ENCODE results near the gene TM4SF5.
A peak's percentile ranks its signal among the peaks of the same experiment; 100 is the strongest.
"Not testable (repeated sequence)": the region's sequence is repeated elsewhere in the genome, so short reads cannot be mapped to it uniquely, and the experiment has no call there.

TM4SF5 gene

GRCh38 chr17:4795168-4795567 is 23.5 kb downstream of the TM4SF5 start:
- no peak for DNase-seq

DNA sequence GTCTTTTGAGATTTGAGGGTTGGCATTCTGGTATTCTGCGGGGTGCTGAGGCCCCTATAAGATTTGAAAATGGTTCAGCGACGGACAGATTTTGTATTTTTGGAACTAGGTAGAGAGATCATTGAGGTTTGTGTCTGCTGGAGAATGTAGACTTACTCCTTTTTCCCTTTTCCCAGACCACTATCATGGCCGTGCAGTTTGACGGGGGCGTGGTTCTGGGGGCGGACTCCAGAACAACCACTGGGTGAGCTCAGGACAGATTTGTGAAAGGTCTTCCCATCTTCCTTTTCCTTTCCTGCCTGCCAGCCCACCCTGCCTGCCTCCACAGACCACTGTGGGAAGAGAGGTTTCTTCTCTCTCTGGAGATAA is 24.9 kb downstream of the TM4SF5 start:
- DNase-seq = no peak

DNA sequence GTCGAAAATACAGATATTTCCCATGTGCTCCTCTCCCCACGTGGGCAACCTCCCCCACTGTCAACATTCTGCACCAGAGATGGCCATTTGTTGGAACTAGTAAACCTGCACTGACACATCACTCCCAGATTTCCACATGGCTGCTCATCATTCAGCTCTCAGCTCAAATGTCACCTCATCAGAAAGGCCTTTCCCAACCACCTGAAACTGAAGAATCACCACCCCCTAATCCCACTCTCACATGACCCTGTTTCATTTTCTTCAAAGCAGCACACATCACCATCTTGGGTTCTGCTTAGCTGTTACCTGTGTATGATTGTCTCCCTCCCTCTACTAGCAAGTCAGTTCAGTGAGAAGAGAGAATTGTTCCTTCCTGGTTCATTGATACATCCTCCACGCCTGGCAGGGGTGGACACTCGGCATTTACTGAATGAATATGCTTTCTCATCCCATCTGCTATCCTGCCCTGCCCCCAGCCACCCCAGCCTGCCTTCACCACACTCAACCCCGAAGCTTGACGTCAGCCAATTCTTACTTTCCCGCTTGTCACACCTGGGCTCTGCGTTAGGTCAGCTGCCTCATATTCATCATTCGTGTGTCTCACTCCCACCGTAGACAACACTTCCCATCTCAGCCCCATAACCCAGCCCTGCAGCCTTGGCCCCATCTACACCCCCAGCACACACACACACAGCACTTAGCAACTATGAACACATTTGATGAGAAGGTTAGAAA is 28.9 kb downstream of the TM4SF5 start:
- DNase-seq = no peak

- no peak for DNase-seq
These were observed 30.5 kb downstream of the TM4SF5 start, which contains the start of gene C17orf114 for GRCh38 chr17:4802228-4802627. Gene C17orf114 (minus strand): TSS chr17:4802328.

- no peak for DNase-seq
These were observed 34.7 kb downstream of the TM4SF5 start for GRCh38 chr17:4806456-4806776.

DNA sequence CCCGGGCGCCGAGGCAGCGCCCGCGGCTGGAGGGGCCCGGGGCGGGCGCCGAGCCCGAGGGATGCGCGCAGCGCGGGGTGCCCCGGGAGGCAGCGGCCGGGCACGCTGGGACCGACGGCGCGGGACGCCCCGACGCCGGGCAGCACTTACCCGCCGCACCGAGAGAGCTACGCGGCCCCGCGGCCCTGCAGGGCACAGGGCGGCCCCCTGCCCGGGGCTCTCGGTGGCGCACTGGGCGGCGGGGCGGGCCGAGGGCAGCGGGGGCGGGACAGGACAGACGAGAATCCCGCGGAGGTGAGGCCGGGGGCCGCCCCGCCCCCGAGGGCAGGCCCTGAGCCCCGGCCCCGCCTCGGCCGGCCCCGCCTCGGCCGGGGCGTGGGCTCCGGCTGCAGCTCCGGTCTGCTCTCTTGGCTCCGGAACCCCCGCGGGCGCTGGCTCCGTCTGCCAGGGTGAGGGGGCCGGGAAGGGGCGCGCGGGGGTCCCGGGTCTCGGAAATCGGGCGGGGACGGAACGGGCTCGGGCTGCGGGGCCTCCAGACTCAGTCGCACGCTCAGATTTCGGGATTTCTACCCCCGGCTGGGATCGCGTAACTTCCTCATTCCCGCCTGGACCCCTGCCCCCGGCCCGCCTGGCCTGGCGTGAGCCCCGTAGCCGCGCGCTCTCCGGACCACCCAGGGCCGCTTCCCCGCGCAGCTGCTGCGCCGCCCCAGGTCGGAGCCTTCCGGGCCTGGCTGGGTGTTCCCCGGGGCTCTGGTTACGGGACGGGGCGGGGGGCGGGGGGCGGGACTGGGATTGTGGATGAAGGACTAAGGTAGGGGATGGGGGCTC is 35.3 kb downstream of the TM4SF5 start, which contains the start of gene PLD2:
Gene PLD2, plus strand, starts transcription at position 376 of the 828 bp plus-strand sequence. CDS start 621 bp downstream, outside the sequence.
- peak; percentile 78 for DNase-seq

GRCh38 chr17:4807605-4808377 is 36.1 kb downstream of the TM4SF5 start:
- no peak for DNase-seq

- DNase-seq = no peak
These were observed 36.7 kb downstream of the TM4SF5 start for GRCh38 chr17:4808378-4808767.

- DNase-seq = no peak
These were observed 39.1 kb downstream of the TM4SF5 start for GRCh38 chr17:4810696-4811290.

- DNase-seq = no peak
These were observed 39.8 kb downstream of the TM4SF5 start for GRCh38 chr17:4811471-4811870.

DNA sequence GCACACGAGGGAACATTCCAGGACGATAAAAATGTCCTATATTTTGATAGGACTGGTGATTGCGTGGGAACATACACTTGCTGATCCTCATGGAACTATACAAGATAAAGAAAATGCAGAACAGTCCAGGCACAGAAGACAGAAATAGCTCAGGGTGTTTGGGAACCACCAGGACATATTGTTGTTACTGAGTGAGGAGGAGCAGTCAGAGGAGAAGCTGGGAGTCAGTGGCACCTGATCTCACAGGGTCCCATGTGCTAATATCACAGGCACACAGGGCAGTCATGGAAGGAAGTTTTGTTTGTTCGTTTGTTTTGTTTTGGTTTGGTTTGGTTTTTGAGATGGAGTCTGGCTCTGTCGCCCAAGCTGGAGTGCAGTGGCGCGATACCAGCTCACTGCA is 41.0 kb downstream of the TM4SF5 start:
- DNase-seq = no peak

DNA sequence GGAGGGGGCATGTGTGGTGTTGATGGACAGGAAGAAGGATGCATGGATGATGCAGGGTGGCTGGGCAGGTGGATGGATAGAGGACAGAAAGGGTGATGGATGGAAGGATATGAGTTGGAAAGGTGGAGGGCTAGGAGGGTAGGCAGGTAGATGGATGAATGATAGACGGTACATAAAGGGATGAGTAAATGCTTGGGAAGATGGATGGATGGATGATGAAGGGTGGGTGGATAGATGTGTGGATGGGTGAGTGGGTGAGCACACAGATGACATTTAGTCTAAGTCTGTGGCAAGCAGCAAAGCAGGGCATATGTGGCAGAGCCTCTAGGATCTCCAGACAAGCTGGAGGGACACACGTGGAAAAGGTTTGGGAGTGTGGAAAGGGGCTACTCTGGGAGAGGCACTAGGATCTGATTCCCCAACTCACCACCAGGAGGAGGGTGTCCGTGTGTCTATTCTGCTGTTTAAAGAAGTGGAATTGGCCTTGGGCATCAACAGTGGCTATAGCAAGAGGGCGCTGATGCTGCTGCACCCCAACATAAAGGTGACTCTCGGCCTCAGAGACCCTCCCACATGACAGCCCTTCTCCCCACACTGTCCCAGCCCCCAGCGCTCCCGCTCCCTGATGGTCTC is 43.5 kb downstream of the TM4SF5 start:
- DNase-seq = no peak

GRCh38 chr17:4816826-4817225 is 45.1 kb downstream of the TM4SF5 start:
- no peak for DNase-seq

DNA sequence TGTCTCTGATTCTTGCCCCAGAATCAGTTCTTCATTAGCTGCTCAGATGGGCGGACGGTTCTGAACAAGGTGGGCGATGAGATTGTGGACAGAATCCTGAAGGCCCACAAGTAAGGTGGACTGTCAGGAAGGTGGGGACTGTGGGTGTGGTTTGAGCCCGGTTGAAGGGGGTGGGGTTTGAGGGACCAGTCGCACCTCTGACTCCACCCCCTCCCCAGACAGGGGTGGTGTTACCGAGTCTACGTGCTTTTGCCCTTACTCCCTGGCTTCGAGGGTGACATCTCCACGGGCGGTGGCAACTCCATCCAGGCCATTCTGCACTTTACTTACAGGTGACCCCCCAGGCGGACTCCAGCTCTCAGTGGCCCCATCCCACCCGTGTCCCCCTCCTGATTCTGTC is 46.6 kb downstream of the TM4SF5 start:
- DNase-seq = no peak

DNA sequence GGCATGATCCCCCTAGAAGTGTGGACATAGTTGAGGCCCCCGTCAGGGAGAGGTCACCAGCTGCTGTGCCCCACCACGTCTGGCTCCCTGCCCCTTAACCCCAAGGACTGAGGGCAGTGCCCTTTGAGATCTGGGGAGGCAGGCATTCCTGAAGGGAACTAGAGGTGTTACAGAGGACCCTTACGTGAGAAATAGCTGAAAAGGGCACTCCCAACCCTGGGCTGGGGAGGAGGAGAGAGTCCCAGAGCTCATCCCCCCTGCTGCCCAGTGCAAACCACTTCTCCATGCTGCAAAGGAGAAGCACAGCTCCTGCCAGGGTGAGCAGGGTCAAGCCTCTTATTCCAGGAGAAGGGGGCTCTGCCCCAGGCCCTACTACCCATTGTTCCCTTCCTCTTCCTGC is 51.1 kb downstream of the TM4SF5 start:
- DNase-seq = no peak

GRCh38 chr17:4823373-4824089 is 51.8 kb downstream of the TM4SF5 start:
- DNase-seq = no peak

DNA sequence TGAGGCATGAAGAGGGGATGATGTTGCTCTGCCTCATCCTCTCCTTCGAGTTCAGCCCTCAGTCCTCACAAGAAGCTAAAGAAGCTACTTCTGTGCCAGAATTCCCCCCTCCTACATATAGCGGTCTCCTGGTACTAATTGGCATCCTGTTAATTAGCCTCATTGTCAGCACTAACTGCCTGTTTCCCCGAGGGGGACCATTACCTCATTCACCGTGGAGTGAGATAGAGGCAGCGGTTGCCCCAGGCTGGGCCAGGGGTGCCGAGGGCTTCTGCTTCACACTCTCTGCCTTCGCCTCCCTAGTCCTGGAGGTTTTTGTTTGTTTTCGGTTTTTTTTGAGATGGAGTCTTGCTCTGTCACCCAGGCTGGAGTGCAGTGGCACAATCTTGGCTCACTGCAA is 55.7 kb downstream of the TM4SF5 start:
- no peak for DNase-seq

- not testable (repeated sequence) for DNase-seq
These were observed 61.1 kb downstream of the TM4SF5 start for GRCh38 chr17:4832829-4833177.
